GM12878 (cell line): ENCODE results near the gene DLGAP3.

Experiments used
- ATF3 ChIP-seq: IDR thresholded peaks from 2 replicates; pipeline ENCODE4 v1.6.1; 2011; ENCODE audit warnings: low read depth, mild to moderate bottlenecking, low read length, moderate library complexity, borderline replicate concordance; ENCODE audit errors: extremely low read depth
- BMI1 ChIP-seq: fragments of 450-650 bp; IDR thresholded peaks from 2 replicates; pipeline ENCODE4 v1.6.1; 2016; ENCODE audit warnings: mild to moderate bottlenecking, moderate library complexity, borderline replicate concordance
- CTCF ChIP-seq, 3 experiments: IDR thresholded peaks in 2 of 3; conservative IDR thresholded peaks in 1 of 3; 2 replicates each; pipeline ENCODE4 v1.5.1; 2011; ENCODE audit warnings: low read depth in 3 of 3, low read length in 3 of 3, mild to moderate bottlenecking in 3 of 3, control low read depth in 2 of 3, moderate library complexity in 2 of 3, inconsistent platforms in 1 of 3, mixed read lengths in 1 of 3; ENCODE audit not compliant: control insufficient read depth in 2 of 3, insufficient read depth in 1 of 3; ENCODE audit errors: extremely low read depth in 1 of 3
- JUND ChIP-seq: IDR thresholded peaks from 2 replicates; pipeline ENCODE4 v1.6.1; 2012; ENCODE audit warnings: low read depth, mild to moderate bottlenecking, low read length, improper control_type of control experiment, moderate library complexity

GRCh38 chr1:34970220-34970735 is 40.8 kb upstream of the DLGAP3 start:
- TF ChIP-seq JUND (no peak), BMI1 (no peak), CTCF (IDR thresholded peaks at IDR 0.05 in 2 of 3, conservative IDR thresholded peaks at IDR 0.05 in 1 of 3; ENCODE audit: control insufficient read depth in 2 of 3, extremely low read depth in 1 of 3, insufficient read depth in 1 of 3, low read depth in 3 of 3, low read length in 3 of 3) (no peak), ATF3 (no peak)
